H9 (cell line): ENCODE results near the gene LSM3. TPM values are rescaled to one million over a fixed set of nuclear protein-coding genes. Genes with fewer than 3 reads are reported as not detected.

ENCODE experiments used
- DNase-seq: peaks from one replicate; pipeline ENCODE4 v3.0.0-alpha.2; 2017
- H2AFZ ChIP-seq: one replicate; pipeline ENCODE4 v1.6.1; 2013; ENCODE audit warnings: mild to moderate bottlenecking, low read length, control low read depth, moderate library complexity
- H2AK5ac ChIP-seq: 2 replicates; pipeline ENCODE4 v1.6.1; 2013; ENCODE audit warnings: low read length, control low read depth, mixed read lengths; ENCODE audit not compliant: insufficient read length
- H2BK120ac ChIP-seq: one replicate; pipeline ENCODE4 v1.6.1; 2013; ENCODE audit warnings: low read depth, mild to moderate bottlenecking, low read length, control low read depth, inconsistent platforms; ENCODE audit not compliant: poor library complexity, severe bottlenecking
- H2BK12ac ChIP-seq: 2 replicates; pipeline ENCODE4 v1.6.1; 2013; ENCODE audit warnings: low read length, control low read depth, mixed read lengths, low read depth; ENCODE audit not compliant: insufficient read length
- H2BK15ac ChIP-seq: 2 replicates; pipeline ENCODE4 v1.6.1; 2013; ENCODE audit warnings: low read depth, low read length, control low read depth
- H2BK20ac ChIP-seq: one replicate; pipeline ENCODE4 v1.6.1; 2013; ENCODE audit warnings: low read depth, mild to moderate bottlenecking, low read length, control low read depth, inconsistent platforms; ENCODE audit not compliant: poor library complexity, severe bottlenecking
- H2BK5ac ChIP-seq: 2 replicates; pipeline ENCODE4 v1.6.1; 2013; ENCODE audit warnings: low read length, control low read depth, mixed read lengths; ENCODE audit not compliant: insufficient read length
- H3K14ac ChIP-seq: 2 replicates; pipeline ENCODE4 v1.6.1; 2013; ENCODE audit warnings: low read length, control low read depth; ENCODE audit not compliant: insufficient read depth
- H3K18ac ChIP-seq: 2 replicates; pipeline ENCODE4 v1.6.1; 2013; ENCODE audit warnings: low read depth, mild to moderate bottlenecking, mixed read lengths, low read length, control low read depth; ENCODE audit not compliant: insufficient read length
- H3K23ac ChIP-seq: 2 replicates; pipeline ENCODE4 v1.6.1; 2013; ENCODE audit warnings: low read length, control low read depth, mixed read lengths, low read depth; ENCODE audit not compliant: insufficient read length
- H3K23me2 ChIP-seq: 2 replicates; pipeline ENCODE4 v1.6.1; 2013; ENCODE audit warnings: low read depth, mild to moderate bottlenecking, mixed read lengths, low read length, control low read depth; ENCODE audit not compliant: insufficient read length, poor library complexity, severe bottlenecking
- H3K27ac ChIP-seq: 2 replicates; pipeline ENCODE4 v1.5.1; 2013; ENCODE audit warnings: low read length, control low read depth, mixed read lengths, low read depth; ENCODE audit not compliant: insufficient read length
- H3K27me3 ChIP-seq: 2 replicates; pipeline ENCODE4 v1.6.1; 2013; ENCODE audit warnings: low read length, control low read depth, inconsistent platforms; ENCODE audit not compliant: insufficient read depth
- H3K4ac ChIP-seq: 2 replicates; pipeline ENCODE4 v1.6.1; 2013; ENCODE audit warnings: low read depth, mild to moderate bottlenecking, control low read depth, inconsistent platforms, low read length, moderate library complexity
- H3K4me1 ChIP-seq: 2 replicates; pipeline ENCODE4 v1.6.1; 2013; ENCODE audit warnings: low read length, control low read depth, inconsistent platforms; ENCODE audit not compliant: insufficient read depth
- H3K4me2 ChIP-seq: 2 replicates; pipeline ENCODE4 v1.6.1; 2013; ENCODE audit warnings: low read length, control low read depth, mixed read lengths; ENCODE audit not compliant: insufficient read length, insufficient read depth
- H3K56ac ChIP-seq: 2 replicates; pipeline ENCODE4 v1.6.1; 2013; ENCODE audit warnings: low read depth, mild to moderate bottlenecking, mixed read lengths, low read length, control low read depth; ENCODE audit not compliant: insufficient read length
- H3K79me1 ChIP-seq: 2 replicates; pipeline ENCODE4 v1.6.1; 2013; ENCODE audit warnings: low read depth, mild to moderate bottlenecking, moderate library complexity, low read length, control low read depth, inconsistent platforms; ENCODE audit not compliant: insufficient read depth, poor library complexity, severe bottlenecking
- H3K79me2 ChIP-seq: 2 replicates; pipeline ENCODE4 v1.6.1; 2013; ENCODE audit warnings: low read length, control low read depth, inconsistent platforms; ENCODE audit not compliant: insufficient read depth
- H3K9ac ChIP-seq: 2 replicates; pipeline ENCODE4 v1.6.1; 2013; ENCODE audit warnings: low read length, control low read depth, mixed read lengths; ENCODE audit not compliant: insufficient read length; ENCODE audit errors: extremely low read depth
- H3K9me3 ChIP-seq: one replicate; pipeline ENCODE4 v1.6.1; 2013; ENCODE audit warnings: low read depth, low read length, inconsistent platforms; ENCODE audit not compliant: control insufficient read depth
- H3T11ph ChIP-seq: one replicate; pipeline ENCODE4 v1.6.1; 2013; ENCODE audit warnings: mild to moderate bottlenecking, low read length, control low read depth, inconsistent platforms
- H4K20me1 ChIP-seq: one replicate; pipeline ENCODE4 v1.6.1; 2013; ENCODE audit not compliant: control insufficient read depth, insufficient read length, insufficient read depth
- H4K5ac ChIP-seq: 2 replicates; pipeline ENCODE4 v1.6.1; 2013; ENCODE audit warnings: low read depth, mild to moderate bottlenecking, mixed read lengths, low read length, control low read depth; ENCODE audit not compliant: insufficient read length
- H4K8ac ChIP-seq: replicated peaks from 2 replicates; pipeline ENCODE4 v1.6.1; 2013; ENCODE audit warnings: low read length, control low read depth, mixed read lengths, low read depth; ENCODE audit not compliant: insufficient read length
- H4K91ac ChIP-seq: 2 replicates; pipeline ENCODE4 v1.6.1; 2013; ENCODE audit warnings: low read depth, mild to moderate bottlenecking, moderate library complexity, mixed read lengths, low read length, control low read depth; ENCODE audit not compliant: insufficient read length
- H3K27ac Mint-ChIP-seq, 3 experiments: 2 replicates in 2 of 3; 3 replicates in 1 of 3; pipeline ENCODE4 v1.8.0; 2020 to 2021; ENCODE audit warnings: mixed read lengths in 3 of 3, mild to moderate bottlenecking in 1 of 3, moderate library complexity in 1 of 3
- H3K27me3 Mint-ChIP-seq: 2 replicates; pipeline ENCODE4 v1.8.0; 2021; ENCODE audit warnings: low read depth, mild to moderate bottlenecking, moderate library complexity, mixed read lengths
- H3K36me3 Mint-ChIP-seq, 3 experiments: 2 replicates in 2 of 3; 3 replicates in 1 of 3; pipeline ENCODE4 v1.8.0; 2020 to 2021; ENCODE audit warnings: low read depth in 3 of 3, mixed read lengths in 3 of 3; ENCODE audit not compliant: insufficient read depth in 1 of 3
- H3K4me1 Mint-ChIP-seq, 2 experiments: 2 replicates each; pipeline ENCODE4 v1.8.0; 2020; ENCODE audit warnings: mixed read lengths in 2 of 2
- H3K4me3 Mint-ChIP-seq, 2 experiments: 2 replicates in 1 of 2; 3 replicates in 1 of 2; pipeline ENCODE4 v1.8.0; 2020 to 2021; ENCODE audit warnings: mild to moderate bottlenecking in 2 of 2, mixed read lengths in 2 of 2, moderate library complexity in 1 of 2
- H3K9me3 Mint-ChIP-seq, 2 experiments: 2 replicates in 1 of 2; 3 replicates in 1 of 2; pipeline ENCODE4 v1.8.0; 2020; ENCODE audit warnings: mild to moderate bottlenecking in 2 of 2, mixed read lengths in 2 of 2, moderate library complexity in 1 of 2
- WGBS: extraction: QIAGEN DNeasy Blood & Tissue Kit; methylation state at CpG from one replicate; pipeline ENCODE4 v1.1.7; 2013; ENCODE audit warnings: missing lambda C conversion rate, low lambda C conversion rate, mixed read lengths; ENCODE audit not compliant: insufficient read length; ENCODE audit errors: extremely low coverage; 5-methylcytosine and 5-hydroxymethylcytosine counted together
- total RNA-seq: library from RNA; stranded (reverse); gene quantifications from 2 replicates; pipeline ENCODE4 v1.2.1, GENCODE V29; 2021
- TF ChIP-seq, protein P1 (sequence below): fragments of 200-600 bp; sonication (generic); conservative IDR thresholded peaks from 3 replicates; pipeline ENCODE4 v1.8.0; 2021; ENCODE audit warnings: antibody characterized with exemption, mild to moderate bottlenecking

LSM3 gene
- total RNA-seq, 1 experiment from 2014 or later, result 24.4 TPM

DNA sequence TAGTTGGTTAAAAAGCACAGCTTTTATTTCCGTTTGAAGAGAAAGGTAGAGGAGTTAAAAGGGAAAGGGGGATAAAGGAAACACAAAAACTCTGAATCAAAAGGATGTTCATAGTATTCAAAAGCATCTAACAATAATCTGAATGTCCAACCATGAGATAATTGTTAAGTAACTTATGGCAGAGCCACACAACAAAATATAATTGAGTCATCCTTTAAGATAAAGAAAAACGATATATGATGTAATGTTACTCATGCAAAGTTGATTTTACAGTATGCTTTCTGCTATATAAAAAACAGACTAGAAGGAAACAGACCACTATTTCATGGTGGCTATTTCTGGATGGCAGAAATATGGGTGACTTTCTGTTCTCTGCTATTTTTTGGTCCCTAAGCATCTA is 4.1 kb upstream of the LSM3 start:
- Histone ChIP-seq H3K23me2 (peaks cover 13% of the 10 kb centered on the region), H3K27me3 (no peaks in the 10 kb centered on the region), H3K9ac (no peak overlapping the region), H2BK120ac (no peak overlapping the region), H2BK12ac (no peak overlapping the region), H2AK5ac (no peak overlapping the region), H4K5ac (no peak overlapping the region), H3K4me2 (no peak overlapping the region), H3K79me2 (peaks cover 6% of the 10 kb centered on the region; the same call in 1 of the 2 replicates), H3K4ac (no peak overlapping the region), H2BK15ac (no peak overlapping the region), H4K20me1 (no peaks in the 10 kb centered on the region), H2BK5ac (no peak overlapping the region), H3T11ph (no peak overlapping the region), H3K9me3 (no peaks in the 10 kb centered on the region), H3K4me1 (no peaks in the 10 kb centered on the region), H3K14ac (no peak overlapping the region), H3K79me1 (peaks cover 2% of the 10 kb centered on the region), H3K27ac (no peak overlapping the region), H2AFZ (no peak overlapping the region), H4K91ac (no peak overlapping the region), H3K56ac (no peak overlapping the region), H3K23ac (no peak overlapping the region), H2BK20ac (no peak overlapping the region), H3K18ac (no peak overlapping the region), H4K8ac (no peak overlapping the region)
- no peak for DNase-seq
- no peaks in the 10 kb centered on the region for H3K27me3 Mint-ChIP-seq
- H3K9me3 Mint-ChIP-seq, result peaks cover 0 to 3% of the 10 kb centered on the region in 2 experiments; a peak in 1 of 5 replicates
- H3K36me3 Mint-ChIP-seq, result peaks cover 17 to 40% (median 32%) of the 10 kb centered on the region in 3 experiments
- no CpG with 5 or more reads among the region's 2 CpGs for WGBS
- H3K4me1 Mint-ChIP-seq, result peaks cover 19 to 28% of the 10 kb centered on the region in 2 experiments
- no peak overlapping the region for H3K4me3 Mint-ChIP-seq
- peak overlapping the region in 1 of 3 experiments; percentile 72; a peak in 1 of 7 replicates for H3K27ac Mint-ChIP-seq
- TF ChIP-seq, protein P1, sequence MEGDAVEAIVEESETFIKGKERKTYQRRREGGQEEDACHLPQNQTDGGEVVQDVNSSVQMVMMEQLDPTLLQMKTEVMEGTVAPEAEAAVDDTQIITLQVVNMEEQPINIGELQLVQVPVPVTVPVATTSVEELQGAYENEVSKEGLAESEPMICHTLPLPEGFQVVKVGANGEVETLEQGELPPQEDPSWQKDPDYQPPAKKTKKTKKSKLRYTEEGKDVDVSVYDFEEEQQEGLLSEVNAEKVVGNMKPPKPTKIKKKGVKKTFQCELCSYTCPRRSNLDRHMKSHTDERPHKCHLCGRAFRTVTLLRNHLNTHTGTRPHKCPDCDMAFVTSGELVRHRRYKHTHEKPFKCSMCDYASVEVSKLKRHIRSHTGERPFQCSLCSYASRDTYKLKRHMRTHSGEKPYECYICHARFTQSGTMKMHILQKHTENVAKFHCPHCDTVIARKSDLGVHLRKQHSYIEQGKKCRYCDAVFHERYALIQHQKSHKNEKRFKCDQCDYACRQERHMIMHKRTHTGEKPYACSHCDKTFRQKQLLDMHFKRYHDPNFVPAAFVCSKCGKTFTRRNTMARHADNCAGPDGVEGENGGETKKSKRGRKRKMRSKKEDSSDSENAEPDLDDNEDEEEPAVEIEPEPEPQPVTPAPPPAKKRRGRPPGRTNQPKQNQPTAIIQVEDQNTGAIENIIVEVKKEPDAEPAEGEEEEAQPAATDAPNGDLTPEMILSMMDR, result no peak
